Uterus (tissue), 2 donors: Measurements from ENCODE around the gene SLC25A18.

Source experiments
- CTCF ChIP-seq, 4 experiments: fragments of 200-600 bp in 2 of 4; fragments of 450-650 bp in 2 of 4; sonication (generic) in 2 of 4; IDR thresholded peaks; one replicate each; pipeline ENCODE4 v1.5.1; 2016 to 2019; ENCODE audit warnings: antibody characterized with exemption in 4 of 4, mild to moderate bottlenecking in 2 of 4, moderate library complexity in 1 of 4
- POLR2A ChIP-seq, 2 donors: fragments of 450-650 bp; IDR thresholded peaks; one replicate each; pipeline ENCODE4 v1.6.1; 2016; ENCODE audit warnings: antibody characterized with exemption in 2 of 2, mild to moderate bottlenecking in 1 of 2, moderate library complexity in 1 of 2

- TF ChIP-seq CTCF (IDR thresholded peaks at IDR 0.05), result no peak
- no peak for TF ChIP-seq POLR2A (IDR thresholded peaks at IDR 0.05)
Observed at GRCh38 chr22:17631076-17631565, 67.8 kb downstream of the SLC25A18 start.
